Measurements from ENCODE around the gene CCDC179. TPM values are rescaled to one million over a fixed set of nuclear protein-coding genes. Genes with fewer than 3 reads are reported as not detected.
A peak's percentile ranks its signal among the peaks of the same experiment; 100 is the strongest.

The CCDC179 gene
- total and polyA plus RNA-seq, 10 of the 15 experiments (the other 5 are each of a cell fraction or from before 2014, with no cell fraction given): 0.16 TPM; not detected in 9

- TF ChIP-seq HDAC6 (IDR thresholded peaks at IDR 0.05; ENCODE audit: unreplicated experiment) (no peak), YY1 (IDR thresholded peaks at IDR 0.05; ENCODE audit: low read depth, low read length) (no peak), CBX3 (IDR thresholded peaks at IDR 0.05; ENCODE audit: borderline replicate concordance, low read depth) (no peak), NFYA (IDR thresholded peaks at IDR 0.05; ENCODE audit: borderline replicate concordance, low read depth, low read length) (no peak), NFIC (IDR thresholded peaks at IDR 0.05; ENCODE audit: low read depth, low read length) (peak; percentile 91), NFXL1 (IDR thresholded peaks at IDR 0.05; ENCODE audit: borderline replicate concordance) (no peak), CEBPB (IDR thresholded peaks at IDR 0.05; ENCODE audit: borderline replicate concordance in 1 of 2, low read depth in 2 of 2, low read length in 2 of 2) (0 out of 4 replicates have a peak, but pooled peaks of 1 of the 2 experiments have one; percentile 51), BACH1 (IDR thresholded peaks at IDR 0.05; ENCODE audit: borderline replicate concordance) (no peak), SRF (IDR thresholded peaks at IDR 0.05; ENCODE audit: low read depth in 2 of 2, low read length in 2 of 2) (no peak), IRF4 (IDR thresholded peaks at IDR 0.05; ENCODE audit: low read depth, low read length) (peak; percentile 57; the same call in 1 of the 2 replicates), TCF12 (IDR thresholded peaks at IDR 0.05; ENCODE audit: low read depth, low read length) (peak; percentile 26; the same call in 1 of the 2 replicates), FOS (IDR thresholded peaks at IDR 0.05; ENCODE audit: borderline replicate concordance, extremely low read depth, insufficient read length) (no peak), SIX5 (IDR thresholded peaks at IDR 0.05; ENCODE audit: low read depth, low read length, severe bottlenecking) (no peak), PBX3 (IDR thresholded peaks at IDR 0.05; ENCODE audit: insufficient replicate concordance, low read depth, low read length) (no peak), BHLHE40 (IDR thresholded peaks at IDR 0.05; ENCODE audit: borderline replicate concordance in 1 of 2, low read depth in 2 of 2, low read length in 1 of 2) (no peak), ZNF207 (IDR thresholded peaks at IDR 0.05; ENCODE audit: borderline replicate concordance) (no peak)
- TF ChIP-seq, protein P1, sequence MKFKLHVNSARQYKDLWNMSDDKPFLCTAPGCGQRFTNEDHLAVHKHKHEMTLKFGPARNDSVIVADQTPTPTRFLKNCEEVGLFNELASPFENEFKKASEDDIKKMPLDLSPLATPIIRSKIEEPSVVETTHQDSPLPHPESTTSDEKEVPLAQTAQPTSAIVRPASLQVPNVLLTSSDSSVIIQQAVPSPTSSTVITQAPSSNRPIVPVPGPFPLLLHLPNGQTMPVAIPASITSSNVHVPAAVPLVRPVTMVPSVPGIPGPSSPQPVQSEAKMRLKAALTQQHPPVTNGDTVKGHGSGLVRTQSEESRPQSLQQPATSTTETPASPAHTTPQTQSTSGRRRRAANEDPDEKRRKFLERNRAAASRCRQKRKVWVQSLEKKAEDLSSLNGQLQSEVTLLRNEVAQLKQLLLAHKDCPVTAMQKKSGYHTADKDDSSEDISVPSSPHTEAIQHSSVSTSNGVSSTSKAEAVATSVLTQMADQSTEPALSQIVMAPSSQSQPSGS (IDR thresholded peaks at IDR 0.05; ENCODE audit: low read length): peak; percentile 79
- TF ChIP-seq, protein P2, sequence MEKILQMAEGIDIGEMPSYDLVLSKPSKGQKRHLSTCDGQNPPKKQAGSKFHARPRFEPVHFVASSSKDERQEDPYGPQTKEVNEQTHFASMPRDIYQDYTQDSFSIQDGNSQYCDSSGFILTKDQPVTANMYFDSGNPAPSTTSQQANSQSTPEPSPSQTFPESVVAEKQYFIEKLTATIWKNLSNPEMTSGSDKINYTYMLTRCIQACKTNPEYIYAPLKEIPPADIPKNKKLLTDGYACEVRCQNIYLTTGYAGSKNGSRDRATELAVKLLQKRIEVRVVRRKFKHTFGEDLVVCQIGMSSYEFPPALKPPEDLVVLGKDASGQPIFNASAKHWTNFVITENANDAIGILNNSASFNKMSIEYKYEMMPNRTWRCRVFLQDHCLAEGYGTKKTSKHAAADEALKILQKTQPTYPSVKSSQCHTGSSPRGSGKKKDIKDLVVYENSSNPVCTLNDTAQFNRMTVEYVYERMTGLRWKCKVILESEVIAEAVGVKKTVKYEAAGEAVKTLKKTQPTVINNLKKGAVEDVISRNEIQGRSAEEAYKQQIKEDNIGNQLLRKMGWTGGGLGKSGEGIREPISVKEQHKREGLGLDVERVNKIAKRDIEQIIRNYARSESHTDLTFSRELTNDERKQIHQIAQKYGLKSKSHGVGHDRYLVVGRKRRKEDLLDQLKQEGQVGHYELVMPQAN (conservative IDR thresholded peaks at IDR 0.05): no peak
- TF ChIP-seq, protein P3, sequence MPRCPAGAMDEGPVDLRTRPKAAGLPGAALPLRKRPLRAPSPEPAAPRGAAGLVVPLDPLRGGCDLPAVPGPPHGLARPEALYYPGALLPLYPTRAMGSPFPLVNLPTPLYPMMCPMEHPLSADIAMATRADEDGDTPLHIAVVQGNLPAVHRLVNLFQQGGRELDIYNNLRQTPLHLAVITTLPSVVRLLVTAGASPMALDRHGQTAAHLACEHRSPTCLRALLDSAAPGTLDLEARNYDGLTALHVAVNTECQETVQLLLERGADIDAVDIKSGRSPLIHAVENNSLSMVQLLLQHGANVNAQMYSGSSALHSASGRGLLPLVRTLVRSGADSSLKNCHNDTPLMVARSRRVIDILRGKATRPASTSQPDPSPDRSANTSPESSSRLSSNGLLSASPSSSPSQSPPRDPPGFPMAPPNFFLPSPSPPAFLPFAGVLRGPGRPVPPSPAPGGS (IDR thresholded peaks at IDR 0.05; ENCODE audit: borderline replicate concordance, insufficient read depth, low read depth, low read length, poor library complexity, severe bottlenecking): no peak
Observed at GRCh38 chr11:22807855-22808570, 52.3 kb downstream of the CCDC179 start (continued).
